HepG2 (cell line): ENCODE results near the gene PTCD3. TPM values are rescaled to one million over a fixed set of nuclear protein-coding genes. Genes with fewer than 3 reads are reported as not detected.

Source experiments
- ARID2 ChIP-seq: sonication (generic); formaldehyde crosslinking; IDR thresholded peaks from 2 replicates; pipeline ENCODE4 v1.8.1; 2022; ENCODE audit warnings: mild to moderate bottlenecking, missing genetic modification reagents, borderline replicate concordance
- FOXK2 ChIP-seq: fragments of 450-650 bp; IDR thresholded peaks from 2 replicates; pipeline ENCODE4 v1.6.1; 2016
- HOXD1 ChIP-seq: sonication (generic); formaldehyde crosslinking; IDR thresholded peaks from 2 replicates; pipeline ENCODE4 v1.5.0; 2020; ENCODE audit warnings: missing genetic modification reagents
- JUN ChIP-seq: sonication (generic); formaldehyde crosslinking; IDR thresholded peaks from 2 replicates; pipeline ENCODE4 v1.4.0; 2020; ENCODE audit warnings: mild to moderate bottlenecking, missing genetic modification reagents
- PAX8 ChIP-seq: sonication (generic); formaldehyde crosslinking; IDR thresholded peaks from 2 replicates; pipeline ENCODE4 v1.8.0; 2022; ENCODE audit warnings: mild to moderate bottlenecking, missing genetic modification reagents, borderline replicate concordance
- RFXAP ChIP-seq: sonication (generic); formaldehyde crosslinking; IDR thresholded peaks from 2 replicates; pipeline ENCODE4 v1.4.0; 2020; ENCODE audit warnings: missing genetic modification reagents, borderline replicate concordance
- ZBTB7B ChIP-seq: sonication (generic); formaldehyde crosslinking; IDR thresholded peaks from 2 replicates; pipeline ENCODE4 v1.4.0; 2020; ENCODE audit warnings: missing genetic modification reagents
- ZNF207 ChIP-seq: fragments of 450-650 bp; IDR thresholded peaks from 2 replicates; pipeline ENCODE4 v1.6.1; 2016; ENCODE audit warnings: antibody characterized with exemption, borderline replicate concordance
- polyA plus RNA-seq, 8 experiments: library from polyadenylated mRNA; depleted of rRNA in 3 of 8; stranded (reverse) in 7 of 8; unstranded in 1 of 8; fragments of >200 nt; fragmentation: Illumina TruSeq in 4 of 8; extraction: Trizol in 4 of 8; gene quantifications; 2 replicates each; pipeline versions ENCODE4 v1.2.1 to v1.2.3, GENCODE V29; 2011 to 2016; ENCODE audit warnings: low read depth in 4 of 8, missing spikeins in 1 of 8, mixed read lengths in 1 of 8; ENCODE audit not compliant: insufficient read depth in 1 of 8
- total RNA-seq, 5 experiments: library from RNA; depleted of rRNA; stranded (reverse); fragments of >200 nt; fragmentation: Illumina TruSeq; extraction: Trizol; gene quantifications; 2 replicates each; pipeline ENCODE4 v1.2.3, GENCODE V29; 2016; ENCODE audit warnings: low read depth in 1 of 5
- TF ChIP-seq, protein P1 (sequence below), 2 experiments: sonication (generic) in 1 of 2; formaldehyde crosslinking in 1 of 2; IDR thresholded peaks; 2 replicates each; pipeline versions ENCODE4 v1.5.1 to v1.6.1; 2011 to 2020; ENCODE audit warnings: borderline replicate concordance in 1 of 2, low read depth in 1 of 2, low read length in 1 of 2, mild to moderate bottlenecking in 1 of 2, missing genetic modification reagents in 1 of 2, moderate library complexity in 1 of 2
- TF ChIP-seq, protein P2 (sequence below): sonication (generic); formaldehyde crosslinking; IDR thresholded peaks from 2 replicates; pipeline ENCODE4 v1.4.0; 2020; ENCODE audit warnings: missing genetic modification reagents
- TF ChIP-seq, protein P3 (sequence below): sonication (generic); formaldehyde crosslinking; IDR thresholded peaks from 2 replicates; pipeline ENCODE4 v1.4.0; 2020; ENCODE audit warnings: missing genetic modification reagents
- TF ChIP-seq, protein P4 (sequence below): sonication (generic); formaldehyde crosslinking; IDR thresholded peaks from 2 replicates; pipeline ENCODE4 v1.5.0; 2020; ENCODE audit warnings: missing genetic modification reagents, mild to moderate bottlenecking, borderline replicate concordance
- TF ChIP-seq, protein P5 (sequence below): sonication (generic); formaldehyde crosslinking; conservative IDR thresholded peaks from 2 replicates; pipeline ENCODE4 v1.8.1; 2023; ENCODE audit warnings: missing genetic modification reagents

PTCD3 gene
- total and polyA plus RNA-seq, 2 of the 13 experiments (the other 11 are each of a cell fraction or from before 2014, with no cell fraction given) = 124 to 309 TPM

DNA sequence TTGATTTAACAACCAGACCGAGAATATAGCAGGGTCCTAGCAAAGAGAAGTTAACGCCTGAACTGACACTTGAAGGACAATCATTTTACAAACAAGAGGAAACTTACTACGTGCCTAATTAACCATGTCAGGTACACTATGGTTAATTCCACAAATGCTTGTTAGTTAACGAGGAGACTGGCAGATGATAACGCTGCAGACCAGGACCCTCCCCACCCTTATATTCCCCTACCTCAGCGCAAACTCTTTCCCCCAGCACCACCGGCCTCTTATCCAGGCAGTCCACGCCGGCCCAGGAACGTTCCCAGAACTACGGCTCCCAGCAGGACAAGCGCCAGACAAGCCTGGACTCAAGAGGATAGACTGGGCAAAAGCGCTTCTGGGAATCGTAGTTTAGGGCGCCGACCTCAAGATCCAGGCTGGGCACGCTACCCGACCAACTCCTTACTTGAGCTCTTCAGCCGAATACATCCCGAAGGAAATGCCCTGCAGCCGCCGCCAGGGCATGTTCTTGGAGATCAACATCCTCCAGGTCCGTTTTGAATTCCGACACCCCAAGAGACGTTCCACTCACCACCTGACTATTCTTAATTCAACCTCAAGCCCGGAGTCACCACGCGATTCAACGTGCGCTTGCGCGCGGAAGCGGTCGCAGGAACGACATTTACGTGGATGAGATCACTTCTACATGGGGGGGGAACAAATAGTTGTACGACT, 625 bp upstream of the PTCD3 start, which contains the start of gene POLR1A (continued):
- TF ChIP-seq, protein P1, sequence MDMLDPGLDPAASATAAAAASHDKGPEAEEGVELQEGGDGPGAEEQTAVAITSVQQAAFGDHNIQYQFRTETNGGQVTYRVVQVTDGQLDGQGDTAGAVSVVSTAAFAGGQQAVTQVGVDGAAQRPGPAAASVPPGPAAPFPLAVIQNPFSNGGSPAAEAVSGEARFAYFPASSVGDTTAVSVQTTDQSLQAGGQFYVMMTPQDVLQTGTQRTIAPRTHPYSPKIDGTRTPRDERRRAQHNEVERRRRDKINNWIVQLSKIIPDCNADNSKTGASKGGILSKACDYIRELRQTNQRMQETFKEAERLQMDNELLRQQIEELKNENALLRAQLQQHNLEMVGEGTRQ (IDR thresholded peaks at IDR 0.05; ENCODE audit: low read depth, low read length) = no peak
- TF ChIP-seq, protein P1 (CRISPR knock-in tag; IDR thresholded peaks at IDR 0.05; ENCODE audit: borderline replicate concordance) = no peak
- TF ChIP-seq HOXD1 (no peak), FOXK2 (no peak), RFXAP (CRISPR knock-in tag) (no peak), ARID2 (CRISPR knock-in tag) (no peak), JUN (CRISPR knock-in tag) (no peak), PAX8 (CRISPR knock-in tag) (no peak), ZBTB7B (CRISPR knock-in tag) (no peak), ZNF207 (no peak)
- TF ChIP-seq, protein P2, sequence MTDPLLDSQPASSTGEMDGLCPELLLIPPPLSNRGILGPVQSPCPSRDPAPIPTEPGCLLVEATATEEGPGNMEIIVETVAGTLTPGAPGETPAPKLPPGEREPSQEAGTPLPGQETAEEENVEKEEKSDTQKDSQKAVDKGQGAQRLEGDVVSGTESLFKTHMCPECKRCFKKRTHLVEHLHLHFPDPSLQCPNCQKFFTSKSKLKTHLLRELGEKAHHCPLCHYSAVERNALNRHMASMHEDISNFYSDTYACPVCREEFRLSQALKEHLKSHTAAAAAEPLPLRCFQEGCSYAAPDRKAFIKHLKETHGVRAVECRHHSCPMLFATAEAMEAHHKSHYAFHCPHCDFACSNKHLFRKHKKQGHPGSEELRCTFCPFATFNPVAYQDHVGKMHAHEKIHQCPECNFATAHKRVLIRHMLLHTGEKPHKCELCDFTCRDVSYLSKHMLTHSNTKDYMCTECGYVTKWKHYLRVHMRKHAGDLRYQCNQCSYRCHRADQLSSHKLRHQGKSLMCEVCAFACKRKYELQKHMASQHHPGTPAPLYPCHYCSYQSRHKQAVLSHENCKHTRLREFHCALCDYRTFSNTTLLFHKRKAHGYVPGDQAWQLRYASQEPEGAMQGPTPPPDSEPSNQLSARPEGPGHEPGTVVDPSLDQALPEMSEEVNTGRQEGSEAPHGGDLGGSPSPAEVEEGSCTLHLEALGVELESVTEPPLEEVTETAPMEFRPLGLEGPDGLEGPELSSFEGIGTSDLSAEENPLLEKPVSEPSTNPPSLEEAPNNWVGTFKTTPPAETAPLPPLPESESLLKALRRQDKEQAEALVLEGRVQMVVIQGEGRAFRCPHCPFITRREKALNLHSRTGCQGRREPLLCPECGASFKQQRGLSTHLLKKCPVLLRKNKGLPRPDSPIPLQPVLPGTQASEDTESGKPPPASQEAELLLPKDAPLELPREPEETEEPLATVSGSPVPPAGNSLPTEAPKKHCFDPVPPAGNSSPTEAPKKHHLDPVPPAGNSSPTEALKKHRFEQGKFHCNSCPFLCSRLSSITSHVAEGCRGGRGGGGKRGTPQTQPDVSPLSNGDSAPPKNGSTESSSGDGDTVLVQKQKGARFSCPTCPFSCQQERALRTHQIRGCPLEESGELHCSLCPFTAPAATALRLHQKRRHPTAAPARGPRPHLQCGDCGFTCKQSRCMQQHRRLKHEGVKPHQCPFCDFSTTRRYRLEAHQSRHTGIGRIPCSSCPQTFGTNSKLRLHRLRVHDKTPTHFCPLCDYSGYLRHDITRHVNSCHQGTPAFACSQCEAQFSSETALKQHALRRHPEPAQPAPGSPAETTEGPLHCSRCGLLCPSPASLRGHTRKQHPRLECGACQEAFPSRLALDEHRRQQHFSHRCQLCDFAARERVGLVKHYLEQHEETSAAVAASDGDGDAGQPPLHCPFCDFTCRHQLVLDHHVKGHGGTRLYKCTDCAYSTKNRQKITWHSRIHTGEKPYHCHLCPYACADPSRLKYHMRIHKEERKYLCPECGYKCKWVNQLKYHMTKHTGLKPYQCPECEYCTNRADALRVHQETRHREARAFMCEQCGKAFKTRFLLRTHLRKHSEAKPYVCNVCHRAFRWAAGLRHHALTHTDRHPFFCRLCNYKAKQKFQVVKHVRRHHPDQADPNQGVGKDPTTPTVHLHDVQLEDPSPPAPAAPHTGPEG = no peak
- TF ChIP-seq, protein P3, sequence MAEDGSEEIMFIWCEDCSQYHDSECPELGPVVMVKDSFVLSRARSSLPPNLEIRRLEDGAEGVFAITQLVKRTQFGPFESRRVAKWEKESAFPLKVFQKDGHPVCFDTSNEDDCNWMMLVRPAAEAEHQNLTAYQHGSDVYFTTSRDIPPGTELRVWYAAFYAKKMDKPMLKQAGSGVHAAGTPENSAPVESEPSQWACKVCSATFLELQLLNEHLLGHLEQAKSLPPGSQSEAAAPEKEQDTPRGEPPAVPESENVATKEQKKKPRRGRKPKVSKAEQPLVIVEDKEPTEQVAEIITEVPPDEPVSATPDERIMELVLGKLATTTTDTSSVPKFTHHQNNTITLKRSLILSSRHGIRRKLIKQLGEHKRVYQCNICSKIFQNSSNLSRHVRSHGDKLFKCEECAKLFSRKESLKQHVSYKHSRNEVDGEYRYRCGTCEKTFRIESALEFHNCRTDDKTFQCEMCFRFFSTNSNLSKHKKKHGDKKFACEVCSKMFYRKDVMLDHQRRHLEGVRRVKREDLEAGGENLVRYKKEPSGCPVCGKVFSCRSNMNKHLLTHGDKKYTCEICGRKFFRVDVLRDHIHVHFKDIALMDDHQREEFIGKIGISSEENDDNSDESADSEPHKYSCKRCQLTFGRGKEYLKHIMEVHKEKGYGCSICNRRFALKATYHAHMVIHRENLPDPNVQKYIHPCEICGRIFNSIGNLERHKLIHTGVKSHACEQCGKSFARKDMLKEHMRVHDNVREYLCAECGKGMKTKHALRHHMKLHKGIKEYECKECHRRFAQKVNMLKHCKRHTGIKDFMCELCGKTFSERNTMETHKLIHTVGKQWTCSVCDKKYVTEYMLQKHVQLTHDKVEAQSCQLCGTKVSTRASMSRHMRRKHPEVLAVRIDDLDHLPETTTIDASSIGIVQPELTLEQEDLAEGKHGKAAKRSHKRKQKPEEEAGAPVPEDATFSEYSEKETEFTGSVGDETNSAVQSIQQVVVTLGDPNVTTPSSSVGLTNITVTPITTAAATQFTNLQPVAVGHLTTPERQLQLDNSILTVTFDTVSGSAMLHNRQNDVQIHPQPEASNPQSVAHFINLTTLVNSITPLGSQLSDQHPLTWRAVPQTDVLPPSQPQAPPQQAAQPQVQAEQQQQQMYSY (CRISPR knock-in tag) = no peak
- TF ChIP-seq, protein P4, sequence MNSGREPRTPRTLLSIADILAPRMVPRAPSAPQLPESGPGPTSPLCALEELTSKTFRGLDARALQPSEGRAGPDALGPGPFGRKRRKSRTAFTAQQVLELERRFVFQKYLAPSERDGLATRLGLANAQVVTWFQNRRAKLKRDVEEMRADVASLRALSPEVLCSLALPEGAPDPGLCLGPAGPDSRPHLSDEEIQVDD (CRISPR knock-in tag) = no peak
- TF ChIP-seq, protein P5, sequence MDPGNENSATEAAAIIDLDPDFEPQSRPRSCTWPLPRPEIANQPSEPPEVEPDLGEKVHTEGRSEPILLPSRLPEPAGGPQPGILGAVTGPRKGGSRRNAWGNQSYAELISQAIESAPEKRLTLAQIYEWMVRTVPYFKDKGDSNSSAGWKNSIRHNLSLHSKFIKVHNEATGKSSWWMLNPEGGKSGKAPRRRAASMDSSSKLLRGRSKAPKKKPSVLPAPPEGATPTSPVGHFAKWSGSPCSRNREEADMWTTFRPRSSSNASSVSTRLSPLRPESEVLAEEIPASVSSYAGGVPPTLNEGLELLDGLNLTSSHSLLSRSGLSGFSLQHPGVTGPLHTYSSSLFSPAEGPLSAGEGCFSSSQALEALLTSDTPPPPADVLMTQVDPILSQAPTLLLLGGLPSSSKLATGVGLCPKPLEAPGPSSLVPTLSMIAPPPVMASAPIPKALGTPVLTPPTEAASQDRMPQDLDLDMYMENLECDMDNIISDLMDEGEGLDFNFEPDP (CRISPR knock-in tag) = no peak
